ENCODE results near the gene VAT1L.

GRCh38 chr16:77767826-77768225 lies 20.5 kb upstream of the VAT1L start:
- TF ChIP-seq, protein P1, sequence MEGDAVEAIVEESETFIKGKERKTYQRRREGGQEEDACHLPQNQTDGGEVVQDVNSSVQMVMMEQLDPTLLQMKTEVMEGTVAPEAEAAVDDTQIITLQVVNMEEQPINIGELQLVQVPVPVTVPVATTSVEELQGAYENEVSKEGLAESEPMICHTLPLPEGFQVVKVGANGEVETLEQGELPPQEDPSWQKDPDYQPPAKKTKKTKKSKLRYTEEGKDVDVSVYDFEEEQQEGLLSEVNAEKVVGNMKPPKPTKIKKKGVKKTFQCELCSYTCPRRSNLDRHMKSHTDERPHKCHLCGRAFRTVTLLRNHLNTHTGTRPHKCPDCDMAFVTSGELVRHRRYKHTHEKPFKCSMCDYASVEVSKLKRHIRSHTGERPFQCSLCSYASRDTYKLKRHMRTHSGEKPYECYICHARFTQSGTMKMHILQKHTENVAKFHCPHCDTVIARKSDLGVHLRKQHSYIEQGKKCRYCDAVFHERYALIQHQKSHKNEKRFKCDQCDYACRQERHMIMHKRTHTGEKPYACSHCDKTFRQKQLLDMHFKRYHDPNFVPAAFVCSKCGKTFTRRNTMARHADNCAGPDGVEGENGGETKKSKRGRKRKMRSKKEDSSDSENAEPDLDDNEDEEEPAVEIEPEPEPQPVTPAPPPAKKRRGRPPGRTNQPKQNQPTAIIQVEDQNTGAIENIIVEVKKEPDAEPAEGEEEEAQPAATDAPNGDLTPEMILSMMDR (IDR thresholded peaks at IDR 0.05; ENCODE audit: low read depth, low read length, missing input control), result no peak
- no peak for TF ChIP-seq SP1 (IDR thresholded peaks at IDR 0.05)
- no peak for TF ChIP-seq JUND (IDR thresholded peaks at IDR 0.05)
- no peak for TF ChIP-seq TAF1 (conservative IDR thresholded peaks at IDR 0.05)
- no peak for TF ChIP-seq YY1 (IDR thresholded peaks at IDR 0.05)
- no peak for TF ChIP-seq RXRA (IDR thresholded peaks at IDR 0.05)
- no peak for TF ChIP-seq REST (IDR thresholded peaks at IDR 0.05)
